HG02763 (cell line): Measurements from ENCODE around the gene AKAP14.
"Not testable (repeated sequence)": the region's sequence is repeated elsewhere in the genome, so short reads cannot be mapped to it uniquely, and the experiment has no call there.

Source experiments
- ATAC-seq: cut with Tn5 transposase; IDR thresholded peaks from one replicate; pipeline ENCODE4 v1.9.1; 2021; ENCODE audit warnings: mild to moderate bottlenecking, moderate library complexity; ENCODE audit not compliant: unreplicated experiment

Gene AKAP14

GRCh38 chrX:119919835-119920585, 24.3 kb downstream of the AKAP14 start:
- ATAC-seq = no peak

GRCh38 chrX:119922391-119922790, 26.7 kb downstream of the AKAP14 start:
- not testable (repeated sequence) for ATAC-seq

GRCh38 chrX:119935215-119935874, 39.7 kb downstream of the AKAP14 start:
- no peak for ATAC-seq

GRCh38 chrX:119941336-119941735, 45.6 kb downstream of the AKAP14 start:
- no peak for ATAC-seq

GRCh38 chrX:119942173-119942819, 46.6 kb downstream of the AKAP14 start:
- ATAC-seq = no peak

GRCh38 chrX:119942831-119943184, 47.1 kb downstream of the AKAP14 start:
- ATAC-seq = peak; percentile 10

- ATAC-seq = peak; percentile 76
These were observed 47.7 kb downstream of the AKAP14 start, which contains the start of gene NKAP for GRCh38 chrX:119943185-119943988. NKAP (minus strand) TSS chrX:119943751; CDS start chrX:119943605, 146 bp downstream.

- ATAC-seq = no peak
These were observed 49.8 kb downstream of the AKAP14 start for GRCh38 chrX:119945481-119945880.

GRCh38 chrX:119948381-119948780, 52.7 kb downstream of the AKAP14 start:
- ATAC-seq = no peak

- no peak for ATAC-seq
These were observed 58.7 kb downstream of the AKAP14 start for GRCh38 chrX:119954374-119954773.

- ATAC-seq = not testable (repeated sequence)
These were observed 60.3 kb downstream of the AKAP14 start for GRCh38 chrX:119955807-119956570.

- no peak for ATAC-seq
These were observed 64.9 kb downstream of the AKAP14 start for GRCh38 chrX:119960625-119961024.

GRCh38 chrX:119966837-119967236, 71.1 kb downstream of the AKAP14 start:
- ATAC-seq = not testable (repeated sequence)
